KOPT-K1 (cell line): Measurements from ENCODE around the gene TNFAIP8L1.

Source experiments
- H3K27ac ChIP-seq: fragments of 200-600 bp; sonication (generic); 2 replicates; pipeline ENCODE4 v1.5.1; 2016; ENCODE audit warnings: antibody characterized with exemption, mild to moderate bottlenecking, low read depth, low read length; ENCODE audit not compliant: poor library complexity, severe bottlenecking
- H3K36me3 ChIP-seq: fragments of 200-600 bp; sonication (generic); 2 replicates; pipeline ENCODE4 v1.5.1; 2017; ENCODE audit warnings: antibody characterized with exemption, mild to moderate bottlenecking, low read length, moderate library complexity; ENCODE audit not compliant: insufficient read depth
- H3K9me3 ChIP-seq: fragments of 200-600 bp; sonication (generic); 2 replicates; pipeline ENCODE4 v1.5.1; 2017; ENCODE audit warnings: antibody characterized with exemption, low read length, mild to moderate bottlenecking; ENCODE audit not compliant: insufficient read depth, poor library complexity, severe bottlenecking

Gene TNFAIP8L1

GRCh38 chr19:4635754-4636116 lies 3.6 kb upstream of the TNFAIP8L1 start:
- H3K9me3 ChIP-seq, result no peaks in the 10 kb centered on the region
- H3K36me3 ChIP-seq, result no peaks in the 10 kb centered on the region
- H3K27ac ChIP-seq, result peak overlapping the region; percentile 26

- no peaks in the 10 kb centered on the region for H3K9me3 ChIP-seq
- no peaks in the 10 kb centered on the region for H3K36me3 ChIP-seq
- H3K27ac ChIP-seq, result peak overlapping the region; percentile 26
Observed at GRCh38 chr19:4636151-4636717, 3.1 kb upstream of the TNFAIP8L1 start.

- Histone ChIP-seq H3K27ac (no peak overlapping the region), H3K36me3 (no peaks in the 10 kb centered on the region), H3K9me3 (no peaks in the 10 kb centered on the region)
Observed at GRCh38 chr19:4636761-4637160, 2.6 kb upstream of the TNFAIP8L1 start.

GRCh38 chr19:4638317-4638716 lies 999 bp upstream of the TNFAIP8L1 start:
- peak overlapping the region; percentile 58 for H3K27ac ChIP-seq
- H3K9me3 ChIP-seq, result no peaks in the 10 kb centered on the region
- no peaks in the 10 kb centered on the region for H3K36me3 ChIP-seq

GRCh38 chr19:4639531-4640246 lies 373 bp downstream of the TNFAIP8L1 start:
- no peaks in the 10 kb centered on the region for H3K36me3 ChIP-seq
- no peaks in the 10 kb centered on the region for H3K9me3 ChIP-seq
- H3K27ac ChIP-seq, result peak overlapping the region; percentile 76

GRCh38 chr19:4640247-4641000 lies 1.1 kb downstream of the TNFAIP8L1 start:
- Histone ChIP-seq H3K9me3 (no peaks in the 10 kb centered on the region), H3K27ac (peak overlapping the region; percentile 76), H3K36me3 (no peaks in the 10 kb centered on the region)

DNA sequence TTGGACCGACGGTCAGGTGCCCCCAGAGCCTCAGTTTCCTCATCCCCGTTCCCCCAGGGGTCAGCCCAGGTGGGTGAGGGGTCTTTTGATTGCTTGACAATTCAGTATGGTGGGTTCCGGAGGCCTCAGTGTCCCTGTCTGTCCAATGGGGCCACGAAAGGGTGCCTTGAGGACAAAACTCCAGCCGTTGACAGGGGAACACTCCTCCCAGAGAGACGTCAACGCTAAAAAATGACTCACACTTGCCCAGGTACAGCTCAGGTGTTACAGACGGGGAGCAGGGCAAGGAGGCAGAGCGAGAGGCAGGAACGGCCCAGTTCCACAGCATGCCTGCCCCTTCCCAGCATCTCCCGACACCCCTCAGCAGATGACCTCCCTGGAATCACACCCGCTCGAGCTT lies 1.8 kb downstream of the TNFAIP8L1 start:
- H3K27ac ChIP-seq, result no peak overlapping the region
- H3K9me3 ChIP-seq, result no peaks in the 10 kb centered on the region
- H3K36me3 ChIP-seq, result no peaks in the 10 kb centered on the region

DNA sequence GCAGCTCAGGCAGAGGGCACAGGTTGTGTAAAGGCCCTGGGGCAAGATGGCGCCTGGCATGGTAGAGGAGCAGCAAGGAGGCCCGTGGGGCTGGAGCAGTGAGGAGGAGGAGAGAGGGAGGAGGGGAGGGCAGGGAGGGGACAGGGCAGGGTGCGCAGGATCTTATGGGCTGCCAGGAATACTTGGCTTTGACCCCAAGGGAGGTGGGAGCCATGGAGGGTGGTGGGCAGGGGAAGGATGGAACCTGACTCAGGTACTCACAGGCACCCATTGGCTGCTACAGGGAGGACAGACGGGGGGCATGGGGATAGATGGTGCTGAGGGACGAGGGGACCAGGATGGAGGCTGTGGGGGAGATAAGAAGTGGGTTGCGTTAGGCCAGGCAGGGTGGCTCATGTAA lies 3.3 kb downstream of the TNFAIP8L1 start:
- no peaks in the 10 kb centered on the region for H3K9me3 ChIP-seq
- H3K27ac ChIP-seq, result no peak overlapping the region

GRCh38 chr19:4645718-4646117 lies 6.4 kb downstream of the TNFAIP8L1 start:
- Histone ChIP-seq H3K36me3 (no peaks in the 10 kb centered on the region), H3K9me3 (no peaks in the 10 kb centered on the region), H3K27ac (no peak overlapping the region)

More for the DNA sequence above, 3.3 kb downstream of the TNFAIP8L1 start:
- H3K36me3 ChIP-seq, result no peaks in the 10 kb centered on the region

GRCh38 chr19:4647676-4648644 lies 8.6 kb downstream of the TNFAIP8L1 start:
- no peaks in the 10 kb centered on the region for H3K9me3 ChIP-seq
- H3K36me3 ChIP-seq, result peaks cover 12% of the 10 kb centered on the region
- no peak overlapping the region for H3K27ac ChIP-seq

DNA sequence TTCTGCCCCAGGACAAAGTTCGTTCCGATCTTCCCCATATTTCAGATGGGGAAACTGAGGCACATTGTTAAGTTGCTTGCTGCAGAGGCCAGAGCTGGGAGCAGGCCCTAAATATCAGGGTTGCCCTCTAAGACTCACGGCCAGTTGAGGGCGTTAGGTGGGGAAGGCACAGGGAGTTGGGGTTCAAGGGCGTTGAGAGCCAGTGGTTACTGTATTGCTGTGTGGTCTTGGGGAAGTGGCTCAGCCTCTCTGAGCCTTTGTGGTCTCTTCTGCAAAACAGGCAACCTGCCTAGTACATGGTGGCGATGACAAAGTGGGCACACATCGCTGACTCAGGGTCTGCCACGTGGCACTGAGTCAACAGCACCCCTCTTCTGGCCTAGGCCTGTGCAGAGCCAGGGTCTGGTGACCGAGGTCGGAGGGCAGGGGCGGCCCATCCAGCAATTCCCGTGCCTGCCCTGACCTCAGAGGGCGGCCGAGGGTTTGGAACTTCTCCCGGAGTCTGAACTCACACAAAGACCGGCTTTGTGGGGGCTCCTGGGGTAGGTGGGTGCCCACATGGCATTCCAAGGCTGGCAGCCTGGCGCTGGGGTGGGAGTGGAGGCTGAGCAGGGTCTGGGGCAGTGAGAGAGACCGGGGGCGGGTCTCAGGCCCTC lies 10.2 kb downstream of the TNFAIP8L1 start:
- no peak overlapping the region for H3K27ac ChIP-seq

GRCh38 chr19:4650159-4650558 lies 10.8 kb downstream of the TNFAIP8L1 start:
- H3K9me3 ChIP-seq, result no peaks in the 10 kb centered on the region
- H3K36me3 ChIP-seq, result peaks cover 28% of the 10 kb centered on the region
- H3K27ac ChIP-seq, result no peak overlapping the region

More for the DNA sequence above, 10.2 kb downstream of the TNFAIP8L1 start:
- Histone ChIP-seq H3K9me3 (no peaks in the 10 kb centered on the region), H3K36me3 (peaks cover 21% of the 10 kb centered on the region)

- H3K9me3 ChIP-seq, result no peaks in the 10 kb centered on the region
- peaks cover 44% of the 10 kb centered on the region for H3K36me3 ChIP-seq
- no peak overlapping the region for H3K27ac ChIP-seq
Observed at GRCh38 chr19:4652075-4652474, 12.8 kb downstream of the TNFAIP8L1 start.

DNA sequence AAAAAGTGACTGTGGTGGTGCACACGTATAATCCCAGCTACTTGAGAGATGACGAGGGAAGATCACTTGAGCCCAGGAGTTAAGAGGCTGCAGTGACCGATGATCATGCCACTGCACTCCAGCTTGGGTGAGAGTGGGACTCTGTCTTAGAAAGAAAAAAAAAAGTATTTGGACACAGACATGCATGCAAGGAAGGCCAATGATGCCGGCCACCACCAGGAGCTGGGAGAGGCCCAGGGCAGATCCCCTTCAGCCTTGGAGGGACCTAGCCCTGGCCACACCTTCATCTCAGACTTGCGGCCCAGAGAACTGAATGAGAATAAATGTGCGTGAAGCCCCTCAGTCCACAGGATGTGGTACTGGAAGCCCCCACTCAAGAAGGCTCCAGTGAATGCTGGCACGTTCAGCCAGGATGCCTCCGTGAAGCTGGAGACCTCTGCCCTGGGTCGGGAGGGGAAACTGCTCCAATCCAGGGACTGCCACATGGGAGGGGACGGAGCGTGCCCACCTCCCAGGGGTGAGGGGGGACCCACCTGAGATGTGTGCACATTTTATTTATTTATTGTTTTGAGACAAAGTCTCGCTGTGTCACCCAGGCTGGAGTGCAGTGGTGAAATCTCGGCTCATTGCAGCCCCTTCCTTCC lies 14.6 kb downstream of the TNFAIP8L1 start:
- peaks cover 60% of the 10 kb centered on the region for H3K36me3 ChIP-seq
- no peak overlapping the region for H3K27ac ChIP-seq
- no peaks in the 10 kb centered on the region for H3K9me3 ChIP-seq
